NCI-H345 (cell line): ENCODE measurements around the gene TMEM167B.
"Not testable (repeated sequence)": the region's sequence is repeated elsewhere in the genome, so short reads cannot be mapped to it uniquely, and the experiment has no call there.

Experiments used
- DNase-seq: peaks from one replicate; lab custom pipeline; 2025; lab: John Stamatoyannopoulos, UW

Gene TMEM167B

DNA sequence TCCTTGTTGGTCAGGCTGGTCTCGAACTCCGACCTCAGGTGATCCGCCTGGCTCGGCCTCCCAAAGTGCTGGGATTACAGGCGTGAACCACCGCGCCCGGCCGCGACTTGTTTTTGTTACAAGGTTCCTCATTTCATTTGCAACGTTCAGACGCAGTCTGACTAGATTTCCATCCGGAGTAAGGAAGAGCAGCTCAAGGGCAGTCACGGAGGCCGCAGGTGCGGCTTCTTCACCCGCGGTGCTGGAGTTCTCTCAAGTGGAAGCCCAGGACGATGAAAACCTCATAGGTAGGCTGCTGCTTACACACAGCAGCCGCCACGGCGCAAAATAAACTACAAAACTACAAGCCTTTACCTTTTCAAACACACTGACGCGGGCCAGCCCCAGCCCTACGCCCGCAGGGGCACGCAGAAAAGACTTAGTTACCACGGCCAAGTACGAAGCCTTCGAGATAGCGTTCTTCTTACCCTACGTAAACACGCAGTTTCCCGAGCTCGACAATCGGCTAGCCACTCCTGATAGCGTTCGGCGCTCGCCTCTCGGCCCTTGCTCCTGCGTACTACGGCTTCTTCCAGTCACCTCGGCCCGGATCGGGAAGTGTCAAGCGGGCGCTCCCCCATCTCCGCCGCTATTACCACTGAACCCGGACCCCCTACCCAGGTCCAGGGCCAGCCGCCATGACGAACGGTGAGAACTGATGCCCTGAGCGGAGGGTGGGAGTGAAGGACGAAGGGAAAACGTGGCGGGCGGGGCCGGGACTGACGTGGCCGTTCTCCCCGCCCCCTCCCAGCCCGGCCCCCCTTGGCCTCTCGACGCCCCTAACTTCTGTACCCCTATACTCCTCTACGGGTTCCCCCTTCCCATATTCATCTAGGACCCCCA lies at the start of gene TMEM167B:
Gene TMEM167B (plus strand): TSS at position 569 of the 882 bp plus-strand sequence. CDS start 109 bp downstream, at position 678.
- DNase-seq = peak; percentile 93

DNA sequence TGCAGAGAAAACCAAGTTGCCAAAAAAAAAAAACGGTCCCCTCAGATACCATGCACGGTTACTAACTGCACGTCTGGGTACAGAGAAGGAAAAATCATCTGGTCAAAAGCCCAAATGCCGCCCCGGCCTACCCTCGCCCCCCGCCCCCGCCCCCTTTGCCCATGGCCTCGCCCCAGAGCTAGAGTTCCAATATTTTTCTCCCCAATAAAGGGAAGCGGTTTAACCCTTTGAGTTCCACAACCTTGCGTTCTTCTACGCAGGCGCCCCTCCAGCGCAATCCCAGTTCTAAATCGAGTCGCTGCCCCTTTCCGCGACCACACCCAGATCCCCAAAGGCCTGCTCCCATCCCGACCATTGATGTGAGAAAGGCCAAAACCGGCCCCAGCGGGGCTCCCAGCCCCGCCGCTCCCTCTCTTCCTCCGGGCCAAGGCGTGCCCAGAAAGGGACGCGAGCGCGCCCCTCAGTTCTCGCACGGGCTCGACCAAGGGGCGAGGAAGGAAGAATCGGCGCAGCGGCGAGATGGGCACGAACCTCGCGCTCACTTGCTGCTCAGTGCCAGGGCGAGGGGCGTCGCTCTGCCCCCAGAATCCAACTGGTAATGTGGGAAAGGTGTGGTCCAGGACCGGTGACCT lies 49.5 kb upstream of the TMEM167B start:
- peak; percentile 28 for DNase-seq

DNA sequence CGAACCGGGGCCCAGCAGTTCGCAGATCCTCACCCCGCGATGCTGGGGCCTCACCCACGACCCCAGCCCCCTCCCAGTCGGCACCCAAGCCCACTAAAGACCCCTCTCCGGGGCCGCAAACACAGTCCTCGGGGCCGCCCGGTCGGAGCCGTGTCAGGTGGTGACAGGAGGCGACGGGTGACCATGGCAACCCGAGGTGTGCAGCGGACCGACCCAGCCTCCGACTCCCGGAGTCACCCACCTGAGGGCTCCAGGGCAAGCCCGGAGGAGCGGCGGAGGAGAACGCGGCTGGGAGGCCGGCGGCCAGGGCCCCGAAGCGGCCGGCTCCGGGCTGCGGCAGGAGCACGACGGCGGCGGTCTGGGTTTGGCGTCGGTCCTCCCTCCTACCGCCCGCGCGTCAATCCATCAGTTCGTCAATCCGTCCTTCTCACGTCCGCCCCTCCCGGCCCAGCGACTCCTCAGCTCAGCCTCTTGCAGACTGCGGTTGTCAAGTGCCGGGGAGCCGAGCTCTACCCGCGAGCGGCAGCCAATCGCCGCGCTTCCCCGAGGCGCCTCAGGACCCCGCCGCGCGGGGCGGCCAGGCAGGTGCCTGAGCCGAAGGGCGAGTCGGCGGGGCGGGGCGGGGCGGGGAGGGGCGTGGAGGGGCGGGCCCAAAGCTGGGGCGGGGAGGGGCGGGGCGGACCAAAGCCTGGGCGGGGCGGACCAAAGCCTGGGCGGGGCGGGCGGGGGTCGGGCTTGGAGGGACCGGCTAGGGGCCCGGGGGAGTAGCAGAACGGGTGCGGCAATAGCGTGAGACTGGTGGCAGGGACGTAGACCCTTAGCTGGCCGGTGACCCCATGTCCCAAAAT lies 48.7 kb upstream of the TMEM167B start, which contains the start of gene WDR47:
Gene WDR47 (minus strand): TSS at position 482 of the 848 bp plus-strand sequence. CDS start 18,590 bp downstream, outside the sequence.
- DNase-seq = peak; percentile 96

DNA sequence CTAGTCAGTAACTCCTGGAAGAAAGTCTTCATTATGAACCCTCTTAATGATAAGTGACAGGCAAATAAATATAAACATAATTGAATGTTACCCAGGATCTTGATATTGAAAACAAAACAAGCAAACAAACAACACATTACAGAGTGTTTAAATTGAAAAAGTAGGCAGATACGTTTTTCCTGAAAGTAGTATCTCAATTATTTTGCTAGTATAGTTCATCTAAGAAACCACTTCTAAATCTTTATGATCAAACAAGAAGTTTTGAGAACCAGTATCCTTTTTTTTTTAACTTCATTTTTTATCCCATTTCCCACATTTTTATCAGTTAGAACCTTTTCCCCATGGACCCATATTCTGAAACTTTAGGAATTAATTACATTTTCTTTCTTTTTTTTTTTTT lies 45.0 kb upstream of the TMEM167B start:
- DNase-seq = no peak

DNA sequence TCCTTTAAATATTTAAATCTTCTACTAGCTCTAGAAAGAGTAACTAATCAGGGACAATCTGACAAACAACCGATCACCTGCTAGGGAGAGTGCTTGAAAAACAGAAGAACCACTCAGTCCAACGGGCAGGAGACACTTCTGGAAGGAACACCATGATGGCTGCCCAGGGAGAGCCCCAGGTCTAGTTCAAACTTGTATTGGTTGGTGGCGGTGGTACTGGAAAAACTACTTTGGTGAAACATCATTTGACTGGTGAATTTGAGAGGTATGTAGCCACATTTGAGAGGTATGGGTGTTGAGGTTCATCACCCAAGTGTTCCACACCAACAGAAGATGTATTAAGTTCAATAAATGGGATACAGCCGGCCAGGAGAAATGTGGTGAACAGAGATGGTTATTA lies 43.9 kb upstream of the TMEM167B start:
- DNase-seq = no peak

DNA sequence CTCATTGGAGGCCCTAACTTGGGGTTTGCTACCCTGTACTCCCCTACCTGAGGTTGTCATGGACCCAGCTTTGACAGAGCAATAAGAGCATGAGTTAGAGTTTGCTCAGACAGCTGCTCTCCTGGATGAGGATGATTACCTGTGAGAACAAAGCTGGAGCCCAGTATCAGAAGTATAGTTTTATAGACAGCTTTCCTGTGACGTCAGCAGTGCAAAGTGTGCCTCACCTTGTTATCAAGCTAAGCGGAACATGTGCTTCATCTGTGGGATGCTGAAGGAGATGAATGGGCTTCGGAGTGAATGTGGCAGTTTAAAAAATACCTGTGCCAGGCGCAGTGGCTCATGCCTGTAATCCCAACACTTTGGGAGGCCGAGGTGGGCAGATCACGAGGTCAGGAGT lies 43.2 kb upstream of the TMEM167B start:
- no peak for DNase-seq

DNA sequence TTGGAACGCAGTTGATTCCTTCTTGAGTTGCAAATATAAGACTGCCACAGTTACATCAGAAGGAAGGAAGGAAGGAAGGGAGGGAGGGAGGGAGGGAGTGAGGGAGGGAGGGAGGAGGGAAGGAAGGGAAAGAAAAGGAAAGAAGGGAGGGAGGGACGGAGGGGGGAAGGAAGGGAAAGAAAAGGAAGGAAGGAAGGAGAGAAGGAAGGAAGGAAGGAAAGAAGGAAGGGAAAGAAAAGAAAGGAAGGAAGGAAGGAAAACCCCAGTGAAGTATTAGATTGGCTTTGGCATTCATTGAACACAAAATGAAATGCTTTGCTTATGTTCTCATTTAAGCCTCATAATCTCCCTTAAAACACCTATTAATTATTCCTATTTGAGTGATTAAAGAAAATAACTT lies 42.2 kb upstream of the TMEM167B start:
- no peak for DNase-seq

DNA sequence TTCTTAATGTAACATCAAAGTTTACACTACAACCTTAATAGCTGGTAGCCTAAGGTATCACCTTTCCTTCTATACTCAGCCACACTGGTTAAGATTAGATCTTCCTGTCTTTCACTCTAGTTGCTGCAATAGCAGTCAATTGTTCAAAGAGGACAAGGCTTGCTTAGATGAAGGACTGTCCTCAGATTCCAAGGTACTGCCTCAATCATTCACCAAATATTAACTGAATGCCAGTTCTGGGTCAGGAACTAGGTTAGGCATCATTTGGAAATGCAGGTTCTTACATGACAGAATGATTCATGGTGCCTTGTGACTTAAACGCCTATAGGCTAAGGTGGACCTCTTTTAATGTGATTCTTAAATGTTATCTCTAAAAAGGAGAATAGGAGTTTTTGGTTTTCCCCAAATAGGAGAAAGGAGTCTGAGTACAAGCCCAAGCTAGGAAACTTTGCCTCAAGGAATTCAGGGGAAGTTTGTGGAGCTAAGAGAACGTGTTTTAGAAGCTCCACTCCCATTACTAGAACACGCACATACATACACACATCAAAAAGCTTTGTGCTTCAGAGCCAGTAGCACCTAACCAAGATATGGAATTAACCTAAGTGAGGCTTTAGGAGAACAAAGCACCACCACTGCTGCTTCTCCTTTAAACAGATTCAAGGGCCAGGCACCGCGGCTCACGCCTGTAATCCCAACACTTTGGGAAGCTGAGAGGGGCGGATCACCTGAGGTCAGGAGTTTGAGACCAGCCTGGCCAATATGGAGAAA lies 40.2 kb upstream of the TMEM167B start:
- DNase-seq = no peak

DNA sequence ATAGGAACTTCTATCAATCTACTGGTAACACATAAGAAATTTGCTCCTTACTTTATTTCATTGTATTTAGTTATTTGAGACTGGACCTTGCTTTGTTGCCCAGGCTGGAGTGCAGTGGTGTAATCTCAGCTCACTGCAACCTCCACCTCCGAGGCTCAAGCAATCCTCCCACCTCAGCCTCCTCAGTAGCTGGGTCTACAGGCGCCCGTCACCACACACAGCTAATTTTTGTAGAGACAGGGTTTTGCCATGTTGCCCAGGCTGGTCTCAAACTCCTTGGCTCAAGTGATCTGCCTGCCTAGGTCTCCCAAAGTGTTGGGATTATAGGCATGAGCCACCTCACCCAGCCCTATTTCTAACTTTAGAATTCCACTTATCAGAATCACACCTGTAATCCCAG lies 38.4 kb upstream of the TMEM167B start:
- not testable (repeated sequence) for DNase-seq

DNA sequence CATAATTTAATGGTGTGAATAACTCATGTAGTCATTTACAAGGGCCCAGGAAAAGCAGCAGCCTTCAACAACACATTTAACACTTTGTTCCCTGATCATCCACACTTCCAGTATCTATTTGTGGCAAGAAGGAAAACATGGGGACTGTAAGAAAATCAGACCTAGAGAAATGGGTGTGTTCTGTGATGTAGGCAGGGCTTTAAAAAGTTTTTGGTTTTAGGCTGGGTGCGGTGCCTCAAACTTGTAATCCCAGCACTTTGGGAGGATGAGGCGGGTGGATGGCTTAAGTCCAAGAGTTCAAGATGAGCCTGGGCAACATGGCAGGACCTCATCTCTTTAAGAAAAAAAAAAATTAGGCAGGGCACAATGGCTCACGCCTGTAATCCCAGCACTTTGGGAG lies 34.5 kb upstream of the TMEM167B start:
- no peak for DNase-seq

DNA sequence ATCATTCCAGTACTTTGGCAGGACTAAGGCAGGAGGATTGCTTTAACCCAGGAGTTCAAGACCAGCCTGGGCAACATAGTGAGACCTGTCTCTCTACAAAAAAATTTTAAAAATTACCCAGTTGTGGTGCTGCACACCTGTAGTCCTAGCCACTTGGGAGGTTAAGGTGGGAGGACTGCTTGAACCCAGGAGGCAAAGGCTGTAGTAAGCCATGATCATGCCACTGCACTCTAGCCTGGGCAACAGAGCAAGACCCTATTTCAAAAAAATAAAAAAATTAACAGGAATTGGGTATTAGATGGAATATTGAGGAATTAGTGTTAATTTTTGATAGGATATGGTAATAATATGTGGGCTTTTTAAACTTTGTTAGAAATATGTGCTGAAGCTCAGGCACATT lies 31.5 kb upstream of the TMEM167B start:
- DNase-seq = no peak

DNA sequence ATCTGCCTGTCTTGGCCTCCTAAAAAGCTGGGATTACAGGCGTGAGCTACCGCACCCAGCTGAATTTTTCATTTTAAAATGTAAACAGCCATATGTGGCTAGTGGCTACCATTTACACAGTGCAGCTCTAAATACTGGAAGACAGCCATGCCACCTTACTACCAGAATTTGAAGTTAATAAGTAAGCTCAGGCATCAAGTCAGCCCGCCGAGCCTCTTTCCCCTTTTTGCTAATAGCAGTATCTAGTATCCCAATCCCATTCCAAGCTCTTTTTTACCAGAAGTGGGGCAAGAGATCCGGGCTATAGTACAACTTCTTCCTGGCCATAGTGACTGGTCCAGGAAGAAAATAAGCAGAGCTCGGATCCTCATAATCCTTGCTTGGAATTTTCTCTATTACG lies 29.9 kb upstream of the TMEM167B start:
- DNase-seq = no peak

DNA sequence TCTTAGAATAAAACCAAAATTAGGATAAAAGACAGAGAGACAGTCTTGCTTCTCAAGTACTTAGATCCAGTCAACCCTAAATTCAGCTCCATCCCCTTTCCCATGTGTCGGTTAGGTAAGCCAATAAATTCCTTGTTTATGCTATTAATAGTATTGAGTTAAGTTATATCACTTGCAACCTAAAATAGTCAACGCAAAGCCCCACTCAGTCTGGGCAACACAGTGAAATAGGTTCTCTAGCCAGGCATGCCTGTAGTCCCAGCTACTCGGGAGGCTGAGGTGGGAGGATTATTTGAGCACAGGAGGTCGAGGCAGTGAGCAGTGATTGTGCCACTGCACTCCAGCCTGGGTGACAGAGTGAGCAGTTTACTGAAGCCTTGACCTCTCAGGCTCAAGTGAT lies 29.4 kb upstream of the TMEM167B start:
- DNase-seq = no peak

DNA sequence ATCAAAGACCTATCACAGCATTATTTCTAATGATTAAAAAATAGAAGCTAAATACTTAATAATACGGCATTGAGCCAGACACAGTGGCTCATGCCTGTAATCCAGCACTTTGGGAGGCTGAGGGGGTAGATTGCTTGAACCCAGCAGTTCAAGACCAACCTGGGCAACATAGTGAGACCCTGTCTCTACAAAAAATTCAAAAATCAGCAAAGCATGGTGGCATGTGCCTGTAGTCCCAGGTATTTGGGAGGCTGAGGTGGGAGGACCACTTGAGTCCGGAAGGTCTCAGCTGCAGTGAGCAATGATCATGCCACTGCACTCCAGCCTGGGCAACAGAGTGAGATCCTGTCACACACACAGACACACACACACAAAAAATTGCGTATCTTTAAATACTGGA lies 25.4 kb upstream of the TMEM167B start:
- DNase-seq = no peak

DNA sequence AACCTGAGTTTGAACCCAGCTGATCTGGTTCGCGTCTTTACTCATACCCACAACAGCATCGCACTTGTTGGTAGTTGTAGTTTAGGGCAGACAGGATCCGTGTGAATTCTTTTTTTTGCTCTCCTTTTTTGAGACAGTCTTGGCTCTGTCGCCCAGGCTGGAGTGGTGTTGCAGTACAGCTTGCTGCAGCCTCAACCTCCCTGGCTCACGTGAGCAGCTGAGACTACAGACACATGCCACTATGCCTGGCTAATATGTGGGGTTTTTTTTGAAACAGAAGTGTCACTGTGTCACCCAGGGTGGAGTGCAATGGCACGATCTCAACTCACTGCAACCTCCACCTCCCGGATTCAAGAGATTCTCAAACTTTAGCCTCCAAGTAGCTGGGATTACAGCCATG lies 22.7 kb upstream of the TMEM167B start:
- no peak for DNase-seq

DNA sequence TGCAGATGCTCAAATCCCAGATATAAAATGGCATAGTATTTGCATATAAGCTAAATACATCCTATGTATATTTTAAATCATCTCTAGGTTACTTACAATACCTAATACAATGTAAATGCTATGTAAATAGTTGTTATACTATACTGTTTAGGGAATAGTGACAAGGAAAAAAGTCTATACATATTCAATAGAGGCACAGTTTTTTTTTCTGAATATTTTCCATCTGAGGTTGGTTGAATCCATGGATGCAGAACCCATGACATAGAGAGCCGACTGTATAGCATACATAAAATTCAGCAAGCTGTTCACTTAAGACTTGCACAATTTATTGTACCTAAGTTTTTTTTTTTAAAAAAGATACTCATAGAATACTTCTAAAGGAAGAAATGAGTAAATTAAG lies 21.3 kb upstream of the TMEM167B start:
- DNase-seq = no peak

DNA sequence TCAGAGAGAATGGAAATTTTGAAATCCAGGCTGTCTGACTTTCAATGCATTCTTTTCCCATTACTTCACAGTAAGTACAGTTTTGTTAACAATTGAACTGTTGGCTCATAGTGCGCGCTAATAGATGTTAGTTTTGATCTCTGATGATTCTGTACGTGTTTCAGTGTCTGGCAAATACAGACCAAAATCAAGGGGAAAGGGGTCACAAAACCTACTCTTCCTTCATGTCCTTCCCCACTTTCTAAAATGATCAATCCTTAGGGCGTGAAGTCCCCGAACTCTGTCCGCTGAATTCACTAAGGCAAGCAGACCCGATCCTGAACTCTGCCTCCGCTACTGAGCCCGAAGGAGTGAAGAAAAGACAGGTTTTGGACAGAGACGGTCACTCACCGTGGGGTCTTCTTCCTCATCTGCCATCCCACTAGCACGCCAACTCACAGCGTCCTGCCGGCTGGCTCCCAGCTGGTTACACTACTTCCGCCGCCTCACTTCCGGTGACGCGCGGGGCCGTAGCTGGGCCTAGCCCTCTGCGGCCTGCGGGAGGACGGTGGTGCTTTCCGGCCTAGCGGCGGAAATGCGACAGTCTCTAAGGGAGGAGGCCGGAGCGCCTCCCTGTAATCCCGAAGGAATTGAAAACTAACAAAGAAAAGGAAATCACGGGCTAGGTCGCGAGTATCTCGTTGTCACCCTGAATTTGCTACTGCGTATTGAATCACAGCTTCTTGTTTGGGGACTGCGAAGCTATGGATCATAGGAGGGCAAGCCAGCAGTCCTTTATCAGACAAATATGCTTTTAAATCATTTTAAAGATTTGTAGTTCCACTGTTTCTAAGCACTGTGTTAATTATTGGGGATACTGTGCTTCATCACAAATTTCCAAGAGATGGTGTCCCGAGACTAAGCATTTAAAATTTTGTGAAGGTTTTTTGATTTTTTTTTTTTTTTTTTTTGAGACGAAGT lies 14.8 kb upstream of the TMEM167B start, which contains the start of gene TAF13:
Gene TAF13 (minus strand): TSS at position 473 of the 960 bp plus-strand sequence. CDS start 56 bp downstream, at position 417.
- peak; percentile 98 for DNase-seq

DNA sequence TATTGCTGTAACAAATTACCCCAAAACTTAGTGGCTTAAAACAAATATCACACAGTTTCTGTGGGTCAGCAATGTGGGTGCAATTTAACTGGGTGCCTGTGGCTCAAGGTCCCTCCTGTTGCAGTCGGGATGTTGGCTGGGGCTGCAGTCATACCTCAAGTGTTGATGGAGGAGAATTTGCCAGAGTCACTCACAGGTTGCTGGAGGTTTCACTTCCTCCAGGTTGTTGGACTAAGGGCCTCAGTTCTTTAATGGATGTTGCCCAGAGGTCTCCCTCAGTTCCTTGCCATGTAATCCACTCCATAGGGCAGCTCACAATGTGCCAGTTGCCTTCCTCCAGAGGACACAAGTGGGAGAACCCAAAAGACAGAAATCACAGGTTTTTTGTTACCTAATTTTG lies 12.2 kb upstream of the TMEM167B start:
- DNase-seq = no peak

DNA sequence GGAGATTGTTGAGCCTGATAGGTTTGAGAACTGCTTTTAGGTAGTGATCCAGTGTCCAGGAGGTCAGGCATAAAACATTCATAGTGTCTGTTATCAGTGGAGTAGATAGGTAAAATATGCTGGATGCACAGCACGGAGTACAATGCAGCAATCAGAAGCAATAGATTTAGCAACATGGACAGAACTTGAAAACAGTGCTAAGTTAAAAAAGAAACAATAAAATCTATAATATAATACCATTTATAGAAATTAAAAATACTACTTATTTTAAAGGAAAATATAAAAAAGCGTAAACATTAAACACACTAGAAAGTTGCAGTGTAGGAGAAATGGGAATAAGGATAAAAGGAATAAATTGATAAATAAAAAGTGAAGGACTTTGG lies 11.3 kb upstream of the TMEM167B start:
- no peak for DNase-seq

DNA sequence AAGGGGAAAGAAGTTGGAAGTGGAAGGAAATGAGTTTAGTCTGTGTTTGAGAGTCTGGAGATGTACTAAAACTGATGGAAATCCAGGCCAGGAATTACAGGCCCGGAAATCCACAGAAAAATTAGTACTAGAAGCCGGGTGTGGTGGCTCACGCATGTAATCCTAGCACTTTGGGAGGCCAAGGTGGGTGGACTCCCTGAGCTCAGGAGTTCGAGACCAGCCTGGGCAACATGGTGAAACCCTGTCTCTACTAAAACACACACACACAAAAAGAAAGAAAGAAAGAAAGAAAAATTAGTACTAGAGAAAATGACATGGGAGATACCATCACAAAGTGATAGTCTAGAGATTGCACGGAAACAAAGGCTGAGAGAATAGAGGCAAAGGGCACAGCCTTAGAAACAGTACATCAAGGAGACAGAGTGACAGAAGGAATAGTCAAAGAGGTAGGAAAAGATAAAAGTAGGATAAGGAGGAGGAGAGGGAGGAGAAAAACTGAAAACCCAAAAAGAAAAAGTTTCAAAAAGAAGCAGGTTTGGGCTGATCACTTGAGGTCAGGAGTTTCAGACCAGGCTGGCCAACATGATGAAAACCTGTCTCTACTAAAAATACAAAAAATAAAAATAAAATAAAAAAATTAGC lies 10.0 kb upstream of the TMEM167B start:
- DNase-seq = no peak
